Activated CD8-positive, alpha-beta T cell treated with anti-CD3 and anti-CD28 coated beads, Interleukin-2, amount 10 ng/mL, durations not matched to agents 7 days and 5 days (primary cell): Measurements from ENCODE around the gene FALEC. TPM values are rescaled to one million over a fixed set of nuclear protein-coding genes. Genes with fewer than 3 reads are reported as not detected.
A peak's percentile ranks its signal among the peaks of the same experiment; 100 is the strongest.

Source experiments
- ATAC-seq: fragments of 150-1000 bp; cut with Tn5 transposase; one replicate; pipeline ENCODE4 v1.10.0; 2021; ENCODE audit warnings: moderate library complexity
- CTCF ChIA-PET: fragments of 350-600 bp; sonication (Branson Sonifier 250); formaldehyde crosslinking; loops from one replicate; lab custom pipeline; 2021; ENCODE audit warnings: antibody characterized with exemption; lab: Charles Lee
- POLR2A ChIA-PET: fragments of 350-600 bp; sonication (Branson Sonifier 250); formaldehyde crosslinking; loops from one replicate; lab custom pipeline; 2021; ENCODE audit warnings: antibody characterized with exemption; lab: Charles Lee
- DNase-seq: peaks from one replicate; pipeline ENCODE4 v3.0.0-alpha.2; 2020
- H3K27ac Mint-ChIP-seq: one replicate; pipeline ENCODE4 v1.8.0; 2021; ENCODE audit warnings: mild to moderate bottlenecking, mixed read lengths
- H3K27me3 Mint-ChIP-seq: one replicate; pipeline ENCODE4 v1.8.0; 2021; ENCODE audit warnings: low read depth, mixed read lengths
- H3K36me3 Mint-ChIP-seq: one replicate; pipeline ENCODE4 v1.8.0; 2021; ENCODE audit warnings: low read depth, mixed read lengths
- H3K4me1 Mint-ChIP-seq: one replicate; pipeline ENCODE4 v1.8.0; 2021; ENCODE audit warnings: low read depth, mixed read lengths
- H3K4me3 Mint-ChIP-seq: one replicate; pipeline ENCODE4 v1.8.0; 2021; ENCODE audit warnings: mild to moderate bottlenecking, mixed read lengths
- H3K9me3 Mint-ChIP-seq: one replicate; pipeline ENCODE4 v1.8.0; 2022; ENCODE audit warnings: mixed read lengths; ENCODE audit not compliant: insufficient read depth
- total RNA-seq, 2 experiments: library from RNA; stranded (reverse); gene quantifications; one replicate each; pipeline ENCODE4 v1.2.3, GENCODE V29; 2021

The FALEC gene
- total RNA-seq, 2 experiments from 2014 or later = not detected

DNA sequence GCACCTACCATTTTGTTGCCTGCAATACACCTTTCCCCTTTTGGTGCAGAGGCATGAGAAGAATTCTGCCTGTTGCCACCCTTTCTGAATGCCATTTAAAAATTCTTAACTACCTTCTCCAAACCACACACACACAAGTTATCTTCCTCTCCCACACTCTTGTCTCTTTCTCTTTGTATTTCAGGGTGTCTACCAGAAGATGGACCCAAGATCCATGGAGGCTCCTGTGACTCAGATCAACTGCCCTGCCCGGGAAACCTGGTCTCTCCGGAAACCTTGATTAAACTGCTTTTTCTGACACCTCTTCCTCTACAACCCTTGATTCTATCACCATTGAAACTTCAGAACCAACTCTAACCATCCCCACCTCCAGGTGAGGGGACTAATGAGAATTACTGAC is 30.7 kb upstream of the FALEC start:
- H3K27me3 Mint-ChIP-seq = peaks cover 2% of the 10 kb centered on the region
- DNase-seq (peak; percentile 26), ATAC-seq (no peak)
- no peaks in the 10 kb centered on the region for H3K9me3 Mint-ChIP-seq
- peaks cover 19% of the 10 kb centered on the region for H3K4me1 Mint-ChIP-seq
- POLR2A ChIA-PET = no interaction called here
- H3K27ac Mint-ChIP-seq = no peak overlapping the region
- CTCF ChIA-PET = interaction anchor here (1.0 to 3.1 kb wide), 3 partner anchors 31 to 75 kb away, joined by 3 to 10 read pairs (median 9); partner anchors contain the start of gene FALEC
- no peak overlapping the region for H3K4me3 Mint-ChIP-seq
- peaks cover 4% of the 10 kb centered on the region for H3K36me3 Mint-ChIP-seq

- H3K27ac Mint-ChIP-seq = peak within 1 kb of the TSS; percentile 95
- POLR2A ChIA-PET = interaction anchor here (0.7 to 1.6 kb wide), 6 partner anchors 11 to 123 kb away, joined by 3 to 8 read pairs (median 4); partner anchors contain the start of genes FALEC and RPRD2
- H3K4me1 Mint-ChIP-seq = peaks cover 23% of the 10 kb centered on the region
Measured at GRCh38 chr1:150486966-150487762, 28.4 kb upstream of the FALEC start, which contains the start of gene TARS2. TSS of gene TARS2 (plus strand) at chr1:150487419. CDS start at chr1:150487451, 32 bp downstream.

DNA sequence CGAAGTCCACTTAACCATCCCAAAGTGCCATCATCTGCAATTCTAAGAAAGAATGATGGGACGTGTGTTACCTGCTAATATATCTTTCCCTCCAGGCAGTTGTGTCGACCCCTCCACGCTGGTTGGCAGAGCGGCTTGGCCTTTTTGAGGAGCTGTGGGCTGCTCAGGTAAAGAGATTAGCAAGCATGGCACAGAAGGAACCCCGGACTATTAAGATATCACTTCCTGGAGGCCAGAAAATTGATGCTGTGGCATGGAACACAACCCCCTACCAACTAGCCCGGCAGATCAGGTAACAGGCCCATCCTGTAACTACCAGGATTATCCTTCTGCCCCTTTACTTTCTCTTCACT is 27.8 kb upstream of the FALEC start:
- Mint-ChIP-seq H3K27ac (peak overlapping the region; percentile 95), H3K4me1 (peaks cover 23% of the 10 kb centered on the region), H3K4me3 (peak overlapping the region; percentile 87), H3K36me3 (peaks cover 21% of the 10 kb centered on the region), H3K9me3 (no peaks in the 10 kb centered on the region), H3K27me3 (no peaks in the 10 kb centered on the region)
- CTCF ChIA-PET = interaction anchor here (0.6 to 3.1 kb wide), 4 partner anchors 28 to 232 kb away, joined by 3 to 10 read pairs (median 4); partner anchors contain the start of gene FALEC
- ATAC-seq (no peak), DNase-seq (no peak)
- POLR2A ChIA-PET = interaction anchor here (1.1 to 1.6 kb wide), 4 partner anchors 11 to 73 kb away, joined by 3 to 8 read pairs (median 6); partner anchors contain the start of gene FALEC

More at GRCh38 chr1:150486966-150487762, 28.4 kb upstream of the FALEC start, which contains the start of gene TARS2:
- H3K4me3 Mint-ChIP-seq = peak within 1 kb of the TSS; percentile 87
- CTCF ChIA-PET = interaction anchor here (0.6 to 3.1 kb wide), 5 partner anchors 29 to 232 kb away, joined by 3 to 10 read pairs (median 4); partner anchors contain the start of gene FALEC
- H3K9me3 Mint-ChIP-seq = no peaks in the 10 kb centered on the region
- peak; percentile 100 for ATAC-seq
- no peaks in the 10 kb centered on the region for H3K27me3 Mint-ChIP-seq
- peaks cover 20% of the 10 kb centered on the region for H3K36me3 Mint-ChIP-seq
- peak; percentile 98 for DNase-seq

- H3K4me1 Mint-ChIP-seq = peaks cover 13% of the 10 kb centered on the region
- H3K36me3 Mint-ChIP-seq = peaks cover 30% of the 10 kb centered on the region
- H3K27me3 Mint-ChIP-seq = no peaks in the 10 kb centered on the region
- H3K9me3 Mint-ChIP-seq = no peaks in the 10 kb centered on the region
- DNase-seq (no peak), ATAC-seq (no peak)
- H3K4me3 Mint-ChIP-seq = no peak overlapping the region
- POLR2A ChIA-PET = no interaction called here
- CTCF ChIA-PET = no interaction called here
- no peak overlapping the region for H3K27ac Mint-ChIP-seq
Measured at GRCh38 chr1:150493175-150493574, 22.4 kb upstream of the FALEC start.

DNA sequence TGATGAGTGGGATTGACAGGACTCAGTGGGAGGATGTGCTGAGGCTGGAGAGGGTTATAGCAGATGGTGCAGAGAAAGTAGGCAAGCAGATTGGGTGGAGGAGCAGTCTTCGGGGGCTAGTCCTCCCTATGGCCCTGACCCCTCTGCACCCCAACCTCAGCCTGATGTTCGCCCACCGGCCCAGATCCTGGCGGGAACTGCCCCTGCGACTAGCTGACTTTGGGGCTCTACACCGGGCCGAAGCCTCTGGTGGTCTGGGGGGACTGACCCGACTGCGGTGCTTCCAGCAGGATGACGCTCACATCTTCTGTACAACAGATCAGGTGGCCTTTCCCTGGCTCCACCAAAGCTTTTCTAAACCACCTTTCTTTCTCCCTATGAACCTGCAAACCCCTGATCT is 17.2 kb upstream of the FALEC start:
- CTCF ChIA-PET = interaction anchor here (1.2 kb wide), 1 partner anchor 34 kb away, joined by 4 read pairs; no protein-coding TSS in a partner anchor
- H3K4me3 Mint-ChIP-seq = no peak overlapping the region
- H3K27ac Mint-ChIP-seq = no peak overlapping the region
- H3K4me1 Mint-ChIP-seq = no peaks in the 10 kb centered on the region
- POLR2A ChIA-PET = interaction anchor here (2.1 kb wide), 1 partner anchor 11 kb away, joined by 7 read pairs; the partner anchor contains the start of gene TARS2
- peaks cover 27% of the 10 kb centered on the region for H3K36me3 Mint-ChIP-seq
- no peaks in the 10 kb centered on the region for H3K27me3 Mint-ChIP-seq
- H3K9me3 Mint-ChIP-seq = no peaks in the 10 kb centered on the region
- DNase-seq (no peak), ATAC-seq (no peak)

- Mint-ChIP-seq H3K4me3 (no peak overlapping the region), H3K4me1 (no peaks in the 10 kb centered on the region), H3K27me3 (no peaks in the 10 kb centered on the region), H3K36me3 (peaks cover 37% of the 10 kb centered on the region), H3K9me3 (no peaks in the 10 kb centered on the region), H3K27ac (no peak overlapping the region)
- ATAC-seq (no peak), DNase-seq (no peak)
- ChIA-PET POLR2A (no interaction called here), CTCF (no interaction called here)
Measured at GRCh38 chr1:150505431-150505830, 10.1 kb upstream of the FALEC start.

DNA sequence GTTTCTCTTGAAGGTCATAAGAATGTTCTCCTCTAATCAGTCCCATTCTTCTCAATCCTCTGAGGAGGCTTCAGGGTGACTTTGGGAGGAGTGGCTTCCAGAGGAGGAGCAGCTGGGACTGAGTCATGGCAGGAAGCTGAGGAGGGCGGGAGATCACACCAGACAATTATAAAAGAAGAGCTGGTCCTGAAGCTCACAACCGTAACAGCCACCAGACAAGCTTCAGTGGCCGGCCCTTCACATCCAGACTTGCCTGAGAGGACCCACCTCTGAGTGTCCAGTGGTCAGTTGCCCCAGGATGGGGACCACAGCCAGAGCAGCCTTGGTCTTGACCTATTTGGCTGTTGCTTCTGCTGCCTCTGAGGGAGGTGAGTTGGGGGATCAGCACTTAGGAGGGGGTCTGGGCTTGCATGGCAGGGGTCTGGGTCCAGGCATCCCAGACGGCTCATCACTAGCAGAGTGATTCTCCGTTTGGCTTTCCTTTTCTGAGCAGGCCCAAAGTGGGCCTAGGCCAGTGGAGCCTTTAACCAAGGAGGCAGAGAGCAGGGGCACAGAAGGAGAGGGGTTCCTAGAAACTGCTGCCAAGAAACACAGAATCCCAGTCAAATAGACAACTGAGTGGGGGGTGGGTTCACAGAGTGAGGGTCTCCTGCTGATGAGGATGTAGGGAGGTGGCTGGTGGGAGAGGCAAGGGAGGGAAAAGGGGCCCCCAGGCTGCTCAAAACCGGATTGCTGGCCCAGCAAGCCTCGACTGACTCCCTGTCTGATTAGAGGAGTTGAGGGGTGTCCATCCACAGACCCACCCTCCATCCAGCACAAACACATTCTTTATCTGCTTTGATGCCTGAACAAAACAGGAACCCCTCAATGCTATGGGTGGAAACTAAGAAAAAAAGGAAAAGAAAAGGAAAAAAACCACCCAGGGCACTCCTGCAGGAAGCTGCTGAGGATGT is 7.4 kb upstream of the FALEC start, which contains the start of gene ECM1:
TSS of gene ECM1 (plus strand) at position 198 of the 953 bp plus-strand sequence. CDS start at position 299, 101 bp downstream.
- H3K27ac Mint-ChIP-seq = peak within 1 kb of the TSS; percentile 44
- ATAC-seq = no peak
- no peak within 1 kb of the TSS for H3K4me3 Mint-ChIP-seq
- H3K27me3 Mint-ChIP-seq = no peaks in the 10 kb centered on the region
- ChIA-PET CTCF (no interaction called here), POLR2A (no interaction called here)
- H3K9me3 Mint-ChIP-seq = no peaks in the 10 kb centered on the region
- DNase-seq = no peak
- no peaks in the 10 kb centered on the region for H3K4me1 Mint-ChIP-seq
- peaks cover 31% of the 10 kb centered on the region for H3K36me3 Mint-ChIP-seq

DNA sequence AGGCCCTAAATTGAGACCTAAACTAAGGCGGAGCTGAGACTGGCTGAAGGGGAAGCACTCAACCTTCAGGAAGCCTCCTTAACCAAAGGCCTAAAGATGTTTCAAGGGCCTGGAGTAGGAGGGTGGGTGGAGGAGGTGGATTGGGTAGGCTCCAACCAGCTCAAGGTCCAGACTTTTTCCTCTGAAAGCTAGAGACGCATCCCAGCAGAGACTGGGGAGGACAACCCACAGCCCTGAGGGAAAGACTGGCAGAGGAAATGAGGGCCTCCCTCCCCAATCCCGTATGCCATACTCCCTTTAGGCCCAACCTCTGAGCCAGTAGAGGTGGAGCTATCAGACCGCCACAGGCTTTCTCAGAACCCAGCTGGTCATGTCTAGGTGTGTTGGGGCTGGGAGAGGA is 6.6 kb upstream of the FALEC start:
- ChIA-PET CTCF (no interaction called here), POLR2A (no interaction called here)
- no peak for ATAC-seq
- Mint-ChIP-seq H3K36me3 (peaks cover 29% of the 10 kb centered on the region), H3K27ac (no peak overlapping the region), H3K9me3 (no peaks in the 10 kb centered on the region), H3K4me1 (no peaks in the 10 kb centered on the region), H3K4me3 (no peak overlapping the region), H3K27me3 (no peaks in the 10 kb centered on the region)
- no peak for DNase-seq

GRCh38 chr1:150511551-150511950 is 4.0 kb upstream of the FALEC start:
- no peaks in the 10 kb centered on the region for H3K27me3 Mint-ChIP-seq
- H3K27ac Mint-ChIP-seq = no peak overlapping the region
- peaks cover 9% of the 10 kb centered on the region for H3K36me3 Mint-ChIP-seq
- no peak for ATAC-seq
- H3K4me1 Mint-ChIP-seq = peaks cover 10% of the 10 kb centered on the region
- CTCF ChIA-PET = interaction anchor here (0.9 to 2.8 kb wide), 2 partner anchors 21 to 48 kb away, joined by 3 to 11 read pairs; no protein-coding TSS in a partner anchor
- no peaks in the 10 kb centered on the region for H3K9me3 Mint-ChIP-seq
- POLR2A ChIA-PET = no interaction called here
- DNase-seq = no peak
- no peak overlapping the region for H3K4me3 Mint-ChIP-seq

GRCh38 chr1:150511985-150512660 is 3.4 kb upstream of the FALEC start:
- Mint-ChIP-seq H3K27ac (no peak overlapping the region), H3K36me3 (peaks cover 4% of the 10 kb centered on the region), H3K27me3 (no peaks in the 10 kb centered on the region), H3K9me3 (no peaks in the 10 kb centered on the region), H3K4me3 (no peak overlapping the region), H3K4me1 (peaks cover 15% of the 10 kb centered on the region)
- ChIA-PET CTCF (interaction anchor here (0.9 to 2.8 kb wide), 2 partner anchors 20 to 49 kb away, joined by 3 to 11 read pairs; no protein-coding TSS in a partner anchor), POLR2A (no interaction called here)
- ATAC-seq = no peak
- DNase-seq = no peak

- Mint-ChIP-seq H3K4me1 (peaks cover 18% of the 10 kb centered on the region), H3K4me3 (no peak overlapping the region), H3K36me3 (no peaks in the 10 kb centered on the region), H3K9me3 (no peaks in the 10 kb centered on the region), H3K27me3 (no peaks in the 10 kb centered on the region), H3K27ac (no peak overlapping the region)
- ATAC-seq = no peak
- no peak for DNase-seq
- CTCF ChIA-PET = interaction anchor here (2.8 kb wide), 1 partner anchor 20 kb away, joined by 11 read pairs; no protein-coding TSS in a partner anchor
- POLR2A ChIA-PET = no interaction called here
Measured at GRCh38 chr1:150512846-150513245, 2.7 kb upstream of the FALEC start.
